Subcutaneous adipose tissue (tissue), 4 donors: Measurements from ENCODE around the gene IL23A. TPM values are rescaled to one million over a fixed set of nuclear protein-coding genes. Genes with fewer than 3 reads are reported as not detected.

Source experiments
- CTCF ChIP-seq: fragments of 450-650 bp; IDR thresholded peaks from one replicate; pipeline ENCODE4 v1.5.1; 2016; ENCODE audit warnings: low read depth, mild to moderate bottlenecking, control low read depth, antibody characterized with exemption, moderate library complexity
- total RNA-seq, 4 donors: library from RNA; depleted of rRNA; stranded (reverse); fragments of >200 nt; gene quantifications; one replicate each; pipeline ENCODE4 v1.1.0, GENCODE V29; 2016

IL23A gene
- total RNA-seq = 1 to 10 TPM in 1 of 4 donors, not detected in 3; 1.0 TPM

GRCh38 chr12:56338308-56339157, at the start of gene IL23A:
TSS of gene IL23A (plus strand) at chr12:56338884. CDS start at chr12:56339045, 161 bp downstream.
- no peak for TF ChIP-seq CTCF

- TF ChIP-seq CTCF = no peak
Measured at GRCh38 chr12:56293795-56294194, 44.9 kb upstream of the IL23A start.

GRCh38 chr12:56296295-56296694, 42.4 kb upstream of the IL23A start:
- no peak for TF ChIP-seq CTCF

GRCh38 chr12:56297400-56297799, 41.3 kb upstream of the IL23A start:
- no peak for TF ChIP-seq CTCF

GRCh38 chr12:56298828-56299227, 39.9 kb upstream of the IL23A start:
- TF ChIP-seq CTCF = no peak

GRCh38 chr12:56299308-56299852, 39.3 kb upstream of the IL23A start:
- TF ChIP-seq CTCF = no peak

- TF ChIP-seq CTCF = no peak
Measured at GRCh38 chr12:56299853-56300643, 38.6 kb upstream of the IL23A start, which contains the start of gene CS. TSS of gene CS (minus strand) at chr12:56300330. CDS start at chr12:56300201, 129 bp downstream.
